ENCODE results near the gene FUNDC1.
"Not testable (repeated sequence)": the region's sequence is repeated elsewhere in the genome, so short reads cannot be mapped to it uniquely, and the experiment has no call there.

FUNDC1 gene, protein sequence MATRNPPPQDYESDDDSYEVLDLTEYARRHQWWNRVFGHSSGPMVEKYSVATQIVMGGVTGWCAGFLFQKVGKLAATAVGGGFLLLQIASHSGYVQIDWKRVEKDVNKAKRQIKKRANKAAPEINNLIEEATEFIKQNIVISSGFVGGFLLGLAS

DNA sequence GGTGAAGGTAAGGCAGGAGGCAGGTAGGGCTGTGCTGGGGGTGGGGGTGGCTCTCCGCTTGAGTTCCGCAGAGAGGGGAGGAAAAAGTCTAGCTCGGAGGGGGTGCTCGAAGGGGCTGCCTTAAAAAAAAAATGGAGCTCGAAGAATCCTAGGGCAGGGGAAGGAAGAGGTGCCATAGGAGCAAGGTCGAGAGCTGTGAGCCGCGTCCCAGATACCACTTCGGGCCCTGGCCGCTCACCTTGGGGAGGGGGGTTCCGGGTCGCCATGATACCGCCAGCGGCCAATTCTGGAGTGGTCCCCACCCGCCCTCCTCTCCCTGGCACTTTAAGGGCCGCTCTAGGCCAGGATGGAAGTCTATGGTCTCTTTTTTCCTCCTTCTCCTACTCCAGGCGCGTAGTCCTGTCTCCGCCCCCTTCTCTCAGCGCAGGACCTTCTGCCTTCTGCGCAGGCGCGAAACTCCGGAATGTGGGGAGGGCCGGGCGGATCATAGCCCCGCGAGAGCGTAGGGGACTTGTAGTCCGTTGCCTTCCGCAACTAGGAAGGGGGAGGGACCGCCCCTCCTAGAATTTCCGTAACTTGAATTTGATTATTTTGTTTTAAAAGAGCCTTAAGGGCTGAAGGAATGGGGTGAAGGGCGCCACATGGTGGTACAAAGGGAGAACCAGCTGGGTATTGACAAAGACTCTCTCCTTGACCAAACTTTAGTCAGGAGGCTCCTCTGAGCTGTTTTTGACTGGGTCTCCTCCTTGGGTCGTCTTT, at the start of gene FUNDC1:
Gene FUNDC1, minus strand, starts transcription at position 293 of the 759 bp plus-strand sequence. Its CDS starts 27 bp downstream, at position 266.
- peak; percentile 97 for DNase-seq (ENCODE audit: low read depth, low spot score)

DNA sequence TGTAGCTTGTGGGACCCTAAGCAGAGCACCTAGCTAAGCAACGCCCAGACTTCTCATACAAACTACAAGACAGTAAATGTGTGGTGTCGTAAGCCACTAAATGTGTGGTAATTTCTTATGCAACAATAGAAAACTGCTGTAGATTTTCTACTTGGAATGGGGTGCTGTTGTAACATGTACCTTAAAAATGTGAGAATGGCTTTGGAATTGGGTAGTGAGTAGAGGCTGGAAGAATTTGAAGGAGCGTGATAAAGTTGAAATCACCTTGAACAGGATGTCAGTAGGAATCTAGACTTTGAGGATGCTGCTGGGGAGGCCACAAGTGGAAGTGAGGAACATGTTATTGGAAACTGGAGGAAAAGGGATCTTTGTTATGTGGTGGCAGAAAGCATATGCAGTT, 43.2 kb upstream of the FUNDC1 start:
- DNase-seq (ENCODE audit: low read depth, low spot score), result no peak

DNA sequence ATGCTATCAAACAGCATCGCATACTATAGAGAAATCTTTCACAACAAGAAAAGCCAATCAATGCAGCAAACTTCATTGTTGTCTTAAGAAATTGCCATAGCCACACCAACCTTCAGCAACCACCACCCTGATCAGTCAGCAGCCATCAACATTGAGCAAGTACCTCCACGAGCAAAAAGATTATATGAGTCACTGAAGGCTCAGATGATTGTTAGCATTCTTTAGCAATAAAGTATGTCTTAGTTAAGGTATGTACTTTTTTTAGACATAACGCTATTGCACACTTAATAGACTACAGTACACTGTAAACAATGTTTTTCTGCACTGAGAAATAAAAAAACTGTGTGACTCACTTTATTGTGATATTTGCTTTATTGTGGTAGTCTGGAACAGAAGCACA, 37.8 kb upstream of the FUNDC1 start:
- DNase-seq (ENCODE audit: low read depth, low spot score), result peak; percentile 28

DNA sequence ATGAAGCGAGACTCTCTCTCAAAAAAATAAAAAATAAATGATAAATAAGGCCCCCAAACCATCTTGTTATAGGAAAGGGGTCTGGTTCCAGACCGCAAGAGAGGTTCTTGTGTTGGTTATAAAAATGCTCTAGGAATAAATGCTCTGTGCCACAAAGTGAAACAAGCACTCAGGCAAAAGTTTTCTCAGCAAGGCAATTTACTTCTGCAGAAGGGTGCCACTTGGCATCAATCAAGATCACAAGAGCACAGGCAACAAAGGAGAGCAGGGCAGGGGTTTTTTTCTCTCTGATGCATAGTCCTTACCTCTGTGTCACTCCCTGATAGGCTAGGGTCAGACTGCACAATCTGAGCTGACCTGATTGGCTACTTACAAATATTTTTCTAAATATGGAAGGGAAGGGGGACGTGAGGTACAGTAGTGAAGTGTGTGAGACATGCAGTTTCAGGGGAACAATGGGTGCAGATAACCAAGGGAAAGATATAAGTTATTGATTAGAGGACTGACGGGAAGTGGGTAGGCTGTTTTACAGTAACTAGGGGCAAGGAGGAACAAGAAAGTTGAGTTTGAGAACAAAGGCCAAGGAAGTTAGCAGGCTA, 29.8 kb upstream of the FUNDC1 start:
- DNase-seq (ENCODE audit: low read depth, low spot score), result no peak

DNA sequence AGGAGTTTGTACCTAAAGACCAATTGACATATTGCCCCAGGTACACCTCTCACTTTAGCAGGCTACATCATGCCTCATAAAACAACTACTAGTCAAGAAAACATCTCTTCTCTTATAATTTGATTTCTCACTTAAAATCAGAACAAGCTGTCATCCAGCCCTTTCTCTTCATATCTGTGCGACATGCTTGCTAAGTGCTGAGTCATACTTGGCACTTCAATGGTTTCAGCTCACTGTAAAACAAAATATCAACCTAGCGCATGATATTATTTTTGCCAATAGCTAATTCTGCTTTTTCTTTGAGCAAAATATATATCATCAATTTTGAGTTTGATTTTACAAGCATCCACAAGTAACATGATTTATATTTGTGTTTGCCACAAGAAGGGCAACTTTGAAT, 27.9 kb upstream of the FUNDC1 start:
- peak; percentile 7 for DNase-seq (ENCODE audit: low read depth, low spot score)

DNA sequence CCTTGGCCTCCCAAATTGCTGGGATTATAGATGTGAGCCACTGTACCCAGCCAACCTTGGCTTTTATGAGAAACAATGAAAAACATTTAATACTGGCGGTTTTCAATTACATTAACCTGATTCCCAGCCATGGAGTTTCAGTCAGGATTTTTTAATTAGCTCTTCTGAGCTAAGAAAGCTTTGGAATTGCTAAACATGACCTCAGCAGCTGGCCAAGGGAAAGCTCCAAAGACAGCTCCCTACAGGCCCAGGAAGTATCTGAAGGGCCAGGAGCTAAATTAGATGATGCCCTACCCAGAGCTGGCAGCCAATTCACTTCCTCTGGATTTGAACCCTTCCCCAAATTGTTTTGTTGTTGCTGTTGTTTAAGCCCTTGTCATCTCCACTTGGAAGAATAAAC, 26.5 kb upstream of the FUNDC1 start:
- no peak for DNase-seq (ENCODE audit: low read depth, low spot score)

DNA sequence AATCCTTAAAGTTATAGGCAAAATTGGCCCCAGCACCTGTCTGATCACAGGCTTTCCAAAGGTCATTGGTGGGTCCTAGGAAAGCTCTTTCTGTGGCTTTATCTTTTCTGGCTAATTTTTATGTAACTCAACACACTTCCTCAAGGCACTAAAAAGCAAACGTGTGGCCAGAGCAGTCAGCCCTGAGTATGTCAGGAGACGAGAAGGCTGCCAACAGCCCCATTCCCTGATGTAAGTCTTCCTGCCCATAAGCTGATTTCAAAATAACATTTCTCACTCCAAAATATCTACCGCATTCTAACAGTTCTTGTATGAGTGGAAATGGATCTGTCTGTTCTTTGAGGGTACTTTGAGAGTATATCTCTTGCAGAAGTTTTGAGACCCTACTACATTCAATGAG, 25.5 kb upstream of the FUNDC1 start:
- no peak for DNase-seq (ENCODE audit: low read depth, low spot score)

DNA sequence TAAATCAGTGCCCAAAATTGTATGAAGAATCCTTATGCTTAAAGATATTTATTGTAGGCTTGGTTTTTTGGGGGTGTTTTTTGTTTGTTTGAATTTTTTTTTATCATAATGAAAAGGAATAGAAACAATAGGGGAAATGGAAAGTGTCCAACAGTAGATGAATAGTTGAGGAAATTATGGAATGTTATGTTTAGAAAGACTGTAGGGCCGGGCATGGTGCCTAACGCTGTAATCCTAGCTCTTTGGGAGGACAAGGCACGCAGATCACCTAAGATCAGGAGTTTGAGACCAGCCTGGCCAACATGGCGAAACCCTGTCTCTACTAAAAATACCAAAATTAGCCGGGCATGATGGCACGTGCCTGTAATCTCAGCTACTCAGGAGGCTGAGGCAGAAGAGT, 19.2 kb upstream of the FUNDC1 start:
- not testable (repeated sequence) for DNase-seq (ENCODE audit: low read depth, low spot score)

DNA sequence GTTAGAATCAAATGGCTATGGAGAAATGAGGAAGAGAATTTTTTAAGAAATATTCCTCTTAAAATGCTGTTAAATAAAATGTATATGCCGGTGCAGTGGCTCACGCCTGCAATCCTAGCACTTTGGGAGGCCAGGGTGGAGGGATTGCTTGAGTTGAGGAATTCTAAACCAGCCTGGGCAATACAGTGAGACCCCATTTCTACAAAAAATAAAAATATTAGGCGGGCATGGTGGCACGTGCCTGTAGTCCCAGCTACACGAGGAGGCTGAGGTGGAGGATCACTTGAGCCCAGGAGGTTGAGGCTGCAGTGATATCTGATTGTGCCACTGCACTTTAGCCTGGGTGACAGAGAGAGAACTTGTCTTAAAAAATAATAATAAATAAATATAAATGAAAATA, 7.9 kb upstream of the FUNDC1 start:
- DNase-seq (ENCODE audit: low read depth, low spot score), result no peak

DNA sequence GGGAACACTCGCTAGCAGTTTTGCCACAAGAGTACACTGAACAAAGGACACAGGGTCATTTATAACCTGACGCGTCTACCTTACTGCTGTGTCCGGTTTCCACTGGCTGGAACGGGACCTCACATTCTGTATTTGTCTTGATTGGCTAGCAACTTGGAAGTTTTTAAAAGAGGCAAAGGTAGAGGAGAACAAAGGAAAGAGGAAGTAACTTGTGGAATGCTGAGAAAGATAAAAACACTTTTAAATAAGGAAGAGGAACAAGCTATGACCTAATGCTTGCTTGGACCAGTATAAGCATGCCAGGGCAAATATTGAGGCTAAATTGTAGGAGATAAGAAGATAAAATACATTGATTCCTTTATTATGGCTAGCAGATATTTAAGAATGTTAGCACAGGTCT, 2.8 kb upstream of the FUNDC1 start:
- not testable (repeated sequence) for DNase-seq (ENCODE audit: low read depth, low spot score)

DNA sequence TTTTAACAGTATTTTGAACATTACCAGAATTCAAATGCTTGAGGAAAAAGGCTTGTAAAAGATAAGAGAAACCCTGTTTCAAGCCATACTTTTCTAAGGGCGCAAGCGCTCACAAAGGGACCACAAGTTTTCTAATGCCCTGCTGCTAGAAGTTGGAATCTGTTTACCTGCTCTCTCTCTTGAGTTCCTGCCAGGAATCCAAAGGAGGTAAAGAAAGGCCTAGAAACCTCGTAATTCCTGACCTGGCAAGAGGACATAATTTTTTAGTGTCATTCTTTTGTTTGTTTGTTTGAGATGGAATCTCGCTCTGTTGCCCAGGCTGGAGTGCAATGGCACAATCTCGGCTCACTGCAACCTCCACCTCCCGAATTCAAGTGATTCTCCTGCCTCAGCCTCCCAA, 1.4 kb upstream of the FUNDC1 start:
- DNase-seq (ENCODE audit: low read depth, low spot score), result no peak

DNA sequence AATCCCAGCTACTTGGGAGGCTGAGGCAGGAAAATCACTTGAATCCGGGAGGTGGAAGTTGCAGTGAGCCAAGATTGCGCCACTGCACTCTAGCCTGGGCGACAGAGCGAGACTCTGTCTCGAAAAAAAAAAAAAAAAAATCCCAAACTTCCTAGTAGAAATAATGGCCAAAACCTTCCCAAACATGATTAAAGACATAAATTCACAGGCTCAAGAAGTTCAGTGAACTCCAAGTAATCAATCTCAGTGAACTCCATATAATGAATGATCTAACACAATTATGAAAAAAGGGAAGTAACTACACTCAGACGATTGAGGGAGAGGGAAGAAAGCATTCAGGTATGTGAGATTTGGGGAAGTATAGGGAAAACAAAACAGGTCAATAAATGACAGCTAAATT, 6.5 kb downstream of the FUNDC1 start:
- no peak for DNase-seq (ENCODE audit: low read depth, low spot score)

DNA sequence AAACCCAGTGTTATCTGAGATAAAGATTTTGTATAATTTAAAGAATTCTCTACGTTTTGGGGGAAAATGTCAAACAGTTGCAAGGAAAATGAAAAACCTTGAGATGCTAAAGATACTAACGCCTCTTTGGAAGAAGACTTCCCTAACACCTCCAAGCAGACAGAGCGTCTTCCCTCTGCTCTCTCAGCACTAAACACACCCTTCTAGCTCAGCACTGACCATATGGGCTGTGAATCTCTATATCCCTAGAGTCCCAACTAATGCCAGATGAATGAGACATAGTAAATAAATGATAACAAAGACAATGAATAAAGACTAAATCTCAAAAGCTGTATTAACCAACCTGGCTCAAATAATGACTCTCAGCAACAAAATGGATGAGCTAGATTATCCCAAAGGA, 13.3 kb downstream of the FUNDC1 start:
- DNase-seq (ENCODE audit: low read depth, low spot score), result no peak

DNA sequence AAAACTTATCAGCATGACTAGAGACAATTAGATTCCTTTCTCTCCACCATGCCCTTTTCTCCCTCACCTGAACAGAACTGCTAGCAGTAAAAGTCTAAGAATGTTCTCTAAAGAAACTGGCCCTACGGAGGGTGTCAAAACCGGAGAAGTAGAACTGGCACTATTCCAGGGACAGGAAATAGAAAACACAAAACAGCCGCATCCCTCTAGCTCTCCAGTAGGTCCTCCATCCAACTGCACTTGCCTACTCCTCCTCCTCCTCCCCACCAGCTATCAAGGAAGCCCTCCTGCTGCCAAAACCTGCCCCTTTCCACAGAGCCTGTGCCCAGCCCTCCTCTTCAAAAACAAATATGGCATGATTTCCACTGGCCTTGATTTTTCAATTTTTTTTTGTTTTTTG, 28.4 kb downstream of the FUNDC1 start:
- DNase-seq (ENCODE audit: low read depth, low spot score), result no peak

DNA sequence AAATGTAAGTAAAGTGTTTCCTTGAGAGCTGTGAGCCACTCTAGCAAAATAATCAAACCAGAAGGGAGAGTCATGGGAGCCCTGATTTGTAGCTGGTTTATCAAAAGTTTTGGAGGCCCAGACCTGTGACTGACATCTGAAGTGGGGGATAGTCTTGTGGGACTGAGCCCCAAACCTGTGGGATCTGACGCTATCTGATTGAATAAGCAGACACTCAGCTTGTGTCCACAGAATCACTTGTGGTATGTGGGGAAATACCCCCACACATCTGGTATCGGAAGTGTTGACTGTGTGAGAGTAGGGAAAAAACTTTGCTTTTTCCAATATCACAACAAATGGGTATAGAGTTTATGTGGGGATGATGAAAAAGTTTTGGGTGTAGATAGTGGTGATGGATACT, 35.4 kb downstream of the FUNDC1 start:
- no peak for DNase-seq (ENCODE audit: low read depth, low spot score)

DNA sequence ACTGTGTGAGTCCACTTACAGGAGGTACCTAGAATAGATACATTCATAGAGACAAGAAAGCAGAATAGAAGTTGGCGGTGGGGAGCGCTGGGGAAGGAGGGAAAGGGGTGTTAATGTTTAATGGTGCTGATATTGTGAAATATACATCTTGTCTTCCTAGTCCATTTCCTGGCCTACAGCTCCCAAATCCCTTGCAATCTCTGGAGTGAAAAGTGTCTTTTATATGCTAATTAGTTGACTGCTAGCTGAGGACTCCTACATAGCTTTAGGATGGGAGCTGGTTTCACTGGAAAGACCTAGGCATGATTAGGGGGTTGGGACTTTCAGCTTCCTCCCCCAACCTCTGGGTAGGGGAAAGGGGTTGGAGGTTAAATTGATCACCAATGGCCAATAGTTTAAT, 36.0 kb downstream of the FUNDC1 start:
- DNase-seq (ENCODE audit: low read depth, low spot score), result no peak

DNA sequence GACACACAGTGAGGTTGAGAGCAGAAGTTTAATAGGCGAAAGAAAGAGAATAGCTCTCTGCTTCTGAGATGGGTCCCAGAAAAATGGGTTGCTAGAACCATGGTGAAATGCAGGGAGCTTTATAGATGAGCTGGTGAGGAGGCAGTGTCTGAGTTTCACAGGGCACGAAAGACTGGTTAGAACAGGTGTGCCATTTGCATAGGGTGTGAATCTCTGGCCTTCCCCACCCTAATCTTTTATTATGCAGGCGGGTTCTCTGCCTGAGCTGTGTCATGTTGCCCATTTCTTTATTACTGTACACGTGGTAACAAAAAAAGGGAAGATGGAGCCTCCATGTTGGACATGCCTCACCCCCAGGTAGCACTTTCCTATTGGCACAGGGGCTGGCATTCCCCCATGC, 39.1 kb downstream of the FUNDC1 start:
- no peak for DNase-seq (ENCODE audit: low read depth, low spot score)

DNA sequence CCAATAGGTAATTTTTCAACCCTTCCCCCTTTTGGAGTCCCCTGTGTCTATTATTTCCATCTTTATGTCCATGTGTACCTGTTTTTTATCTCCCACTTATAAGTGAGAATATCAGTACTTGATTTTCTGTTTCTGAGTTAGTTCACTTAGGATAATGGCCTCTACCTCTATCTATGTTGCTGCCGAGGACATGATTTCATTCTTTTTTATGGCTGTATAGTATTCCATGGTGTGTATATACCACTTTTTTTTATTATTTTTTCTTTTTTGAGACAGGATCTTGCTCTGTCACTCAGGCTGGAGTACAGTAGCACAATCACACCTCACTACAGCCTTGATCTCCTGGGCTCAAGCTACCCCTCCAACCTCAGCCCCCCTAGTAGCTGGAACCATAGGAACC, 47.6 kb downstream of the FUNDC1 start:
- DNase-seq (ENCODE audit: low read depth, low spot score), result no peak

DNA sequence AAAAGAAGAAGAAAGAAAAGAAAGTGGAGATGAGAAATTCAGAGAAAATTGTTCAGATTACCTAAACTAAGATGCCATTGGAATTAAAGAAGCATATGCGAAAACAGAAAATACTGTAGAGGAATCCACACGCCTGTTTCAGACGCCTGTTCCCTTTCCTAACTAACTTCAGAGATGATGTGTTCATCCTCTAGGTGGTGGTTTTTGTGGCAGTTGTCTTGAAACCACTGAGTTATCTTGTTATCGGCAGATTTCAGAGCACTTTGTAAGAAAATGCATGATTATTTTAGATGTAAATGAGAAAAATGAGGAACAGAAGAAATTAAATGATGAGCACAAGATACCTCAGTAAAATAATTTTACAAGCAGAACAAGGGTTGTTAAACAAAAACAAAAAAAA, 48.3 kb downstream of the FUNDC1 start:
- no peak for DNase-seq (ENCODE audit: low read depth, low spot score)

DNA sequence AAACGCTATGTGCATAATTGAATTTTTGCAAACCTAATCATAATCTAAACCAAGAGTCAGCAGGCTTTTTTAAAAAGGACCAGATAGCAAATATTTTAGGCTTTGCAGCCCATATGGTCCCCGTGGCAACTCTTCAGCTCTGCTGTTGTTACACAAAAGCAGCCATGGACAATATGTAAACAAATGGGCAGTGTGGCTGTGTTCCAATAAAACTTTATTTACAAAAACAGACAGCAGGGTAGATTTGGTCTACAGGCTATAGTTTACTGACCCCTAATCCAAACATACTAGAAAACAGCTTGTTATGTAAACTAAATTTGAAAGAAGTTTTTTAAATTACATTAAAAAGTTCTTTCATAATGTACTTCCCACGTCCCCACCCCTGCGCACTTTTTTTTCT, 53.1 kb downstream of the FUNDC1 start:
- no peak for DNase-seq (ENCODE audit: low read depth, low spot score)

DNA sequence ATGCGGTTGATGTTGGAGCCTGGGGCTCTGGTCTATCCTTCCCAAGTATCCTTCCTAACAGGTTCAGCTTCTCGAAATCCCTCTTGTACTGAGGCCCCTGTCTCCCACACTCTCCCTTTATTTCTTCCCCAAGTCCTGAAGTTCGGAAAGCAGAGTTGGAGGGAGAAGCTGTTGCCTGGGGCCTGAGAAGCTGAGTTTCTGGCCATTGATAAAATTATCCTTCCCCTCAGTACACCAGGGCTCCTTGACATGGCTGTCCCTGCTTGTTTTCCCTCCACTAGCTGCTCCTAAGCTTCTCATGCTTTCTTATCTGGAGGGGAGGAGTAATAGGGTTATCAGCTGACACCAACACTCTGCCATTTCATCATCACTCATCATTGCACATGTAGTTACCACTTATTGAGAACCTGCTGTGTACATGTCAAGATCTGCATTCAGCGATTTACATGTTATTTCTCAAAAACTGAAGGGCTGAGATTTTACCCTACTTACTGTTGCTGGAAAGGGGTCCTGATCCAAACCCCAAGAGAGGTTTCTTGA, 58.0 kb downstream of the FUNDC1 start:
- DNase-seq (ENCODE audit: low read depth, low spot score), result no peak

DNA sequence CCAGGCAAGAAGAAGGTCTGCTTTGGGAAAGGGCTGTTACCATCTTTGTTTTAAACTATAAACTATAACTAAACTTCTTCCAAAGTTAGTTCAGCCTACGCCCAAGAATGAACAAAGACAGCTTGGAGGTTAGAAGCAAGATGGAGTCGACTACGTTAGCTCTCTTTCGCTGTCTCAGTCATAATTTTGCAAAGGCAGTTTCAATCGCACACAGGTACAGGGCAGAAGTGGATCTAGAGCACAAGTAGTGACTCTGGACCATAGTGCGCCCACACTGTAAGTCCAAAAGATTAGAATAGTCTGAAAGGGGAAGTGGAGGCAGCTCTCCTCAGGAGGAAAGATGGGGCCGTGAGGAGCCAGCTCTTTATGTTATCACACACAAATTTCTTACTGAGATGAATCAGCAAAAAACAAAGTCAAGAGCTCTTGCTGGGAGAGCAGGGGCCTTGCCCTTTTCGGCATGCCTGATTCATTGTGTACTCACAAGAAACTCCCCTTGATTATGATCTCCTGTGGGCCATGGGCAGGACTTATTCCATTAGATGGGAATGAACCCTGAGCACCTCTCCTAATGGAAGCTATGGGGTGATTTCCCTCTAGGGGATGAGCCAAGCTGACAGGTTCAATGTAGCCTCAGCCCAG, 58.6 kb downstream of the FUNDC1 start:
- no peak for DNase-seq (ENCODE audit: low read depth, low spot score)

DNA sequence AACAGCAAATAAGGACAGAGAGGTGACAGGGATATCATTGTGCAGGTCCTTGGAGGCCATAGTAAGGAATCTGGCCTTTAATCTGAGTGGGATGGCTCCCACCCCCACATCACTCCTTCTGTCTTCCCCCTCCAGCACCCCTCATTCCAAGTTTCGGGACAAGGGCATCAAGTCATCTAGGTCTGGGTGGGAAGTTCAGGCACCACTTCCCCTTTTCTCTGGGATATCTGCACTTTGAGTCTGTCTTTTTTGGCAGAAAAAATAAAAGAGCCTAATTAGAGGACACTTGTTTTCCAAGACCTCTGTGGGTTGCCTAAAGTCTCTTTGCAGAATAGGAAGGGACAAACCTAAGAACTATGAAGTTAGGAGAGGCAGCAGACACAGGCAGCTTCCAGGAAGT, 60.1 kb downstream of the FUNDC1 start:
- DNase-seq (ENCODE audit: low read depth, low spot score), result no peak

All from astrocyte of the hippocampus (primary cell).